ENCODE results near the gene MRGPRX1.
"Not testable (repeated sequence)": the region's sequence is repeated elsewhere in the genome, so short reads cannot be mapped to it uniquely, and the experiment has no call there.

MRGPRX1 gene

DNA sequence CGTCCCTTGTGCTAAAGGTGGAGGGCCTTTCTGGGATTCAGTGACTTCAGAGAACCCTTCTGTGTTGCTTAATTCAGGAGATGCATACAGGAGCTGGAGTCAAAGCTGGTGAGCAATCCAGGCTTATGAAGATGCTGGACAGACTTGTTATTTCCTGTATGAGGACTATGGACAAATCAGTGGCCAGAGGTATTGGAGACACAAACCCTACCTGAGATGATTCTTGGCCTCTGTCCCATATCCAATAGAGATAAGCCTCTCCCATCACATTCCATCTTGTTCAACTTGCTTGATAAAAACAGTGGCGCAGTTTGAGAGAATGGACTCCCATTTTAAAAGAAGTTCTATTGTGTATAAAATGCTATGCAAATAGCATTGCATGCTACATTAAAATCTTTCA lies at the start of gene MRGPRX1:
TSS of gene MRGPRX1 (minus strand) at position 101 of the 400 bp plus-strand sequence. CDS start 4,630 bp downstream, outside the sequence.
- no peak for DNase-seq (ENCODE audit: low read depth)

DNA sequence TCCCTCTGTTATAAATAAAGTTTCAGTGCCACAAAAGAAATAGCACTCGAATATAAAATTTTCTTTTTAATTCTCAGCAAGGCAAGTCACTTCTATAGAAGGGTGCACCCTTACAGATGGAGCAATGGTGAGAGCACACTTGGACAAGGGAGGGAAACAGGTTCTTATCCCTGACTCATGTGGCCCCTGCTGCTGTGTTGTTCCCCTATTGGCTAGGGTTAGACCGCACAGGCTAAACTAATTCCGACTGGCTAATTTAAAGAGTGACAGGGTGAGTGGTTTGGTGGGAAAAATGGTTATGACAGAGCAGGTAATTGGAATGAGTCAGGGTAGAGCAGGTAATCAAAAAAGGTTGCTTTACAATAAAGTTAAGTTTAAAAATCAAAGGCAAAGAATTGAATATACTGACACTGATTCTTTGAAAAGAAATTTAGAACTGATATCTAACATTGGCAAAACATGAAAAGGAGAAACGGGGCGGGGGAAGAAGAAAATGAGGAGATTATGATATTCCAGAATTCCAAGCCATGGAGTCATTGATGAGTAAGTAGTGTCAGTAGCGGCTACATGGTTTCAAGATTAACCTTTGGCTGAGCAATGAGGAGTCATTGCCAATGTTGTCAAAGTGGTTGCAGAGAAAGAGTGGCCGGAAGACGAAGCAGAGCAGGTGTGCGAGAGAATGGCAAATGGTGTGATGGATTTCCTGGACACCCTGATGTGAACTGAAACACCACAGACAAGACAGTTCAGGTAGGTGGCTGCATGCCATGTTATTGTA lies 48.4 kb upstream of the MRGPRX1 start:
- DNase-seq (ENCODE audit: low read depth), result no peak

DNA sequence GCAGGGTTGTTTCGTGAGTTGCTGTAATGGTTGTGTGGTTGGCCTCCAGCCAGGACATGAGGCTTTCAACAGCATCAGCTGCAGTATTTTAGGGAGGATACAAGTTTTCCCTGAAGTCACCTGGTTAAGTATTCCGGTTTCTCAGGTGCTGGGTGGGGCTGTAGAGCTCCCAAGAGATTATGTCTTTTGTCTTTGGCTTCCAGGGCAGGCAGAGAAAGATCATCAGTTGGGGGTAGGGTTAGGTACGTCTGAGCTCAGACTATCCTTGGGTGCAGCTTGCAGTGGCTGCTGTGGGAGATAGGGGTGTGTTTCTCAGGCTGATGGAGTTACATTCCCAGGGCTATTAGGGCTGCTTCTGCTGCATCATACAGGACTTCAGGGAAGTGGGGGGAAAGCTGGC lies 47.5 kb upstream of the MRGPRX1 start:
- DNase-seq (ENCODE audit: low read depth), result no peak

DNA sequence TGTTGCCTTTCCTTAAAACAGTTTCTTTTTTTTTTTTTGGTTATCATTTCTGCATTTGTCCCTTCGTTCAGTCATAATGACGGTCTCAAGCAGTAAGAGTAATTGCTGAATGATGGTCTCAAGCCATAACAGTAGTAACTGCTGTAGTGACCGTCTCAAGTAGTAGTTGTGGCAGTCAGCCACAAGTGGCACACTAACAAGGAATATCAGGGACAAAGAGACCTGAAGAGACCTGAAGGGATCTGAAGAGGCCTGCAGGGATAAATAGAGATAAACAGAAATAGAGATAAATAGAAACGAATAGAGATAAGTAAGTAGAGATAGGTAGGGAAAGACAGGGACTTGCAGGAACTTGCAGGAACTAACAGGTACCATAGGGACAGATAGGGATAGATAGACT lies 42.7 kb upstream of the MRGPRX1 start:
- DNase-seq (ENCODE audit: low read depth), result no peak

DNA sequence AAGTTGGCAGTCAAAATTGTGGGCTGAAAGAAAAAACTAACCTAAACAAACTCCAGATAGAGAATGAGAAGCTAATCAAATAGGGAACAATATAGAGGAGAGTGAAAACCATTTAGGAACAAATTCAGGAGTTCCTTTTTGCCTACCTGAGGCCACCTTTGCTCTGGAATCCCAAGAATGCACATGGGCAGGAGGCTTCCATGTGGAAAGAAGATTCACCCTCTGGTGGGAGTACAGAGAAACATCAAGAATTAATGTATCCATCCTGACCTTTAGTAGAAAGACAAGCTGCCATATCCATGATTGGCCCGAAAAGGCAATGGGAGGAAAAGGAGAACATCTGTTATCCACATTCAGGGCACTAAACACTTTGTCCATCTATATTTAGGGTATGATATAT lies 35.0 kb upstream of the MRGPRX1 start:
- DNase-seq (ENCODE audit: low read depth), result no peak

DNA sequence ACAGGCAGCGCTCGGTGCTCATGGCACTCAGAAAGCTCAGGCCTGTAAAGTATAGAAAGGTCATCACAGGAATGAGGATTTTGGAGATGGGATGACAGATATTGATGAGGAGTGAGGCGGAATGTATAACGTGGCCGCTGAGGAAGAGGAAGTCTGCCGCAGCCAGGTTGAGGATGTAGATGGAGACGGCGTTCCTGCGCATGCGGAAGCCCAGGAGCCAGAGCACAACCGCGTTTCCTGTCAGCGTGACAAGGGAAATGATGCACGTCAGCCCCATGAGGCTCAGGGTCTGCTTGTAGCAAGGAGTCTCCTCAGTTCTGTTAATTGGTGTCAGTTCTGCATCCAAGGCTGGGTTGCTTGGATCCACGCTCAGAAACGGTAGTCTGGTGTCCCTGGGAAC lies 33.1 kb upstream of the MRGPRX1 start:
- no peak for DNase-seq (ENCODE audit: low read depth)

DNA sequence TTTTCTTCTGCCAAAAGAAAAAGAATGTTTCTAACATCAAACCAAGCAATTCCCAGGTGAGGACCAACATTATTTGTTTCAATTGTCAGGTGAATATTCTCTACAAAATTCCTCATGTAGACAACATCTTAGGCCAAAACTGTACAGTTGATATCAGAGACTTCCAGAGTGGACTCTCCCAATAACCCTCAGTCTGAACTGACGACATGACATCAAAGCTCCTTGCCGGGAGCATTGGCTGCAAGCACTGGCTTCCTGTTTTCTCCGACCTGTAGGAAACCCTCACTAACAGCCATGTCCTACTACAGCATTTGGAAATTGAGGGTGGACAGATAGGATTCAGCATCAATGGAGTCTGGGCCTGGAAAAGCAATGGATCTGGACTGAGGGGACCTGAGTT lies 30.5 kb upstream of the MRGPRX1 start:
- no peak for DNase-seq (ENCODE audit: low read depth)

DNA sequence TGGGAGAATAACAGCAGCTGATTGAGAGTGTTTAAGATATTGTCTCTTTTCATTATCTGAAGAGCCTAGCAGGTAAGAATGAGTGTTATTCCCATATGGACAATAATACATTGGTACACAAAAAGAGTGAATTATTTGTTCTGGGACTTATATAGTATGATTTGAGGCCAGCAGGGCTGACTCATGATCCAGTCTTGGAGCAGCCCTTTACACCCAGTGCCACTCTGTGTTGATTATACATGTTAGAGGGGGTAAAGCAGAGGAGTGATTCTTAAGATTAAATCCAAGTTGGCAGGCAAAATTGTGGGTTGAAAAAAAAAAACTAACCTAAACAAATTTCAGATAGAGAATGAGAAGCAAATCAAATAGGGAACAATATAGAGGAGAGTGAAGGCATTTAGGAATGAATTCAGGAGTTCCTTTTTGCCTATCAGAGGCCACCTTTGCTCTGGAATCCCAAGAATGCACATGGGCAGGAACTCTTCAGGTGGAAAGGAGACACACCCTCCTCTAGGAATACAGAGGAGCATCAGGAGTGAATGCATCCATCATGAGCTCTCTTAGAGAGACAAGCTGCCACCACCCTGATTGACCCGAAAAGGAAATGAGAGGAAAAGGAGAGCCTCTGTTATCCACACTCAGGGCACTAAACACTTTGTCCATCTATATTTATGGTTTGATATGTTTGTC lies 19.2 kb upstream of the MRGPRX1 start:
- DNase-seq (ENCODE audit: low read depth), result no peak

DNA sequence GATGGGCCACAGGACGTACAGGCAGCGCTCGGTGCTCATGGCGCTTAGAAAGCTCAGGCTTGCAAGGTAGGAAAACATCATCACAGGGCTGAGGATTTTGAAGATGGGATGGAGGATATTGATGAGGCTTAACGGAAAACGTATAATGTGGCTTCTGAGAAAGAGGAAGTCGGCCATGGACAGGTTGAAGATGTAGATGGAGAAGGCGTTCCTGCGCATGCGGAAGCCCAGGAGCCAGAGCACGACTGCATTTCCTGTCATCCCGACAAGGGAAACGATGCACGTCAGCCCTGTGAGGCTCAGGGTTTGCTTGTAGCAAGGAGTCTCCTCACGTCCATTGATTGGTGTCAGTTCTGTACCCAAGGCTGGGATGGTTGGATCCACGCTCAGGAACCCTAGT lies 17.4 kb upstream of the MRGPRX1 start:
- no peak for DNase-seq (ENCODE audit: low read depth)

DNA sequence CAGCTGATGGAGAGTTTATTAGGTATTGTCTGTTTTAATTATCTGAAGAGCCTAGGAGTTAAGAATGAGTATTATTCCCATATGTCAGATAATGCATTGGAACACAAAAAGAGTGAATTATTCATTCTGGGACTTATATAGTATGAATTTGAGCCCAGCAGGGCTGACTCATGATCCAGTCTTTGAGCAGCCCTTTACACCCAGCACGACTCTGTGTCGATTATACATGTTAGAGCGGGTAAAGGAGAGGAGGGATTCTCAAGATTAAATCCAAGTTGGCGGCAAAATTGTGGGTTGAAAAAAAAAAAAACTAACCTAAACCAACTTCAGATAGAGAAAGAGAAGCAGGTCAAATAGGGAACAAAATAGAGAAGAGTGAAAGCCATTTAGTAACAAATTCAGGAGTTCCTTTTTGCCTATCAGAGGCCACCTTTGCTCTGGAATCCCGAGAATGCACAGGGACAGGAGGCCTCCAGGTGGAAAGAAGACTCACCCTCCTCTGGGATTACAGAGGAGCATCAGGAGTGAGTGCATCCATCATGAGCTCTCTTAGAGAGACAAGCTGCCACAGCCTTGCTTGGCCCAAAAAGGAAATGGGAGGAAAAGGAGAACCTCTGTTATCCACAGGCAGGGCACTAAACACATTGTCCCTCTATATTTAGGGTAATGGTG lies 3.1 kb downstream of the MRGPRX1 start:
- DNase-seq (ENCODE audit: low read depth), result no peak

DNA sequence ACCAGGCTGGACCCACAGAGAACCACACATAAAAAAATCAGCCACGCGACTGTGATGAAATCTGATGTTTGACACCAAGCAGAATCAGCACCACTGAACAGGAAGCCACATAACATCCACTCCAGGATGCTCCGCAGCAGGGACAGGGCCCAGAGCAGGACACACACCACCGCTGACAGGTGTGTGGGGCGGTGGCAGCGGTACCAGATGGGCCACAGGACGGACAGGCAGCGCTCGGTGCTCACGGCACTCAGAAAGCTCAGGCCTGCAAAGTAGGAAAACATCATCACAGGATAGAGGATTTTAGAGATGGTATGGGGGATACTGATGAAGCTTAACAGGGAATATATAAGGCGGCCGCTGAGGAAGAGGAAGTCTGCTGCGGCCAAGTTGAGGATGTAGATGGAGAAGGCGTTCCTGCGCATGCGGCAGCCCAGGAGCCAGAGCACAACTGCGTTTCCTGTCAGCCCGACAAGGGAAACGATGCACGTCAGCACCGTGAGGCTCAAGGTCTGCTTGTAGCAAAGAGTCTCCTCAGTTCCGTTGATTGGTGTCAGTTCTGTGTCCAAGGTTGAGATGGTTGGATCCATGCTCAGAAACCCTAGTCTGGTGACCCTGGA lies 4.9 kb downstream of the MRGPRX1 start:
- DNase-seq (ENCODE audit: low read depth), result no peak

DNA sequence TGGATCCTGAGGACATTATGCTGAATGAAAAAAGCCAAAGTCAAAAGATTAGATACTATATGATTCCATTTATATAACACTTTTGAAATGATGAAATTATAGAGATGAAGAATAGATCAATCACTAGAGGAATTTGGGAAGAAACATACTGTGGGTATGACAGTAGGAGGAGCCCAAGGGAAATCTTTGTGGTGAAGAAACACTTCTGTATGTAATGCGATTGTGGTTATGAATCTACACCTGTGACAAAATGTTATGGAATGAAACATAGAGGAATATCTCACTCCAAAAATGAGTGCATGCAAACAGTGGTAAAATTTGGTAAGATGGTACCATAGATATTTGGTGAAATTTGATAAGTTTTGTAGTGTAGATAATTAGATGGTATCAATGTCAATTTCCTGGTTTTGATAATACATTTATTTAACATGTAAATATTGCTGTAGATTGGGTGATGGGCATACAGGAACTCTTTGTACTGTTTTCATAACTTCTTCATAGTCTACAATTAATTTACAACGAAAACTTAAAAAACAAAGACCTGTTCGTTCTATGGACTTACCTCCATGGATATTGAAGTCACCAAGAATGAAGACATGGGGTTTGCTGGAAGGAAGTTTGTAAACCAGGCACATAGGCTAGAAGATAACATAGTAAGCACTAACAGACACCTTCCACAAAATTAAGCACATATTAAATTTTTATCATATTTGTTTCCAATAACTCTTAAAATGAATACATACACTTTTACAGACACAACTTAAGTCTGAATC lies 11.5 kb downstream of the MRGPRX1 start:
- no peak for DNase-seq (ENCODE audit: low read depth)

DNA sequence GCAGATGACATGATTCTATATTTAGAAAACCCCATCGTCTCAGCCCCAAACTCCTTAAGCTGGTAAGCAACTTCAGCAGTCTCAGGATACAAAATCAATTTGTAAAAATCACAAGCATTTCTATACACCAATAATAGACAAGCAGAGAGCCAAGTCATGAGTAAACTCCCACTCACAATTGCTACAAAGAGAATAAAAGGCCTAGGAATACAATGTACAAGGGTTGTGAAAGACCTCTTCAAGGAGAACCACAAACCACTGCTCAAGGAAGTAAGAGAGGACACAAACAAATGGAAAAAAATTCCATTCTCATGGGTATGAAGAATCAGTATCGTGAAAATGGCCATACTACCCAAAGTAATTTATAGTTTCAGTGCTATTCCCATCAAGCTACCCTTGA lies 13.8 kb downstream of the MRGPRX1 start:
- not testable (repeated sequence) for DNase-seq (ENCODE audit: low read depth)

DNA sequence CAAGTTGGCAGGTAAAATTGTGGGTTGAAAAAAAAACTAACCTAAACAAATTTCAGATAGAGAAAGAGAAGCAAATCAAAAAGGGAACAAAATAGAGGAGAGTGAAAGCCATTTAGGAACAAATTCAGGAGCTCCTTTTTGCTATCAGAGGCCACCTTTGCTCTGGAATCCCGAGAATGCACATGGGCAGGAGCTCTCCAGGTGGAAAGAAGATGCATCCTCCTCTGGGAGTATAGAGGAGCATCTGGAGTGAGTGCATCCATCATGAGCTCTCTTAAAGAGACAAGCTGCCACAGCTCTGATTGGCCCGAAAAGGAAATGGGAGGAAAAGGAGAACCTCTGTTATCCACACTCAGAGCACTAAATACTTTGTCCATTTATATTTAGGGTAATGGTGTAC lies 26.3 kb downstream of the MRGPRX1 start:
- no peak for DNase-seq (ENCODE audit: low read depth)

DNA sequence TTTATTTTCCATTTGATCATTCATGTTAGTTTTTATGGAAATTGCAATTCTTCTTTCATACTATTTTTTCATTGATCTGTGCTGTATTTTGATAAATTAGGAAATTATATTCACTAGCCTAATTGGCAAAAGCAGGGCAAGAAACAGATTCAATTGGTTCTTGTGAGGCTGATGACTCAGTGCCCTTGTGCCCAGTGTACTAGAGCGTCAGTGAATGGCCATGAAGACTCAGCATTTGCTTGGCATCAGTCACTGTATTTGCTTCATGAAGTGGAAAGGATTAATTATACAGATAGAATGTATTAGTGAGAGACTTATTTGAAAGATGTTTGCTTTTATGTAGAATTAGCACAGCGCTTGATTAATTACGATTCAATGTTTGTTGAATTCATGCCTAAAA lies 31.8 kb downstream of the MRGPRX1 start:
- no peak for DNase-seq (ENCODE audit: low read depth)

DNA sequence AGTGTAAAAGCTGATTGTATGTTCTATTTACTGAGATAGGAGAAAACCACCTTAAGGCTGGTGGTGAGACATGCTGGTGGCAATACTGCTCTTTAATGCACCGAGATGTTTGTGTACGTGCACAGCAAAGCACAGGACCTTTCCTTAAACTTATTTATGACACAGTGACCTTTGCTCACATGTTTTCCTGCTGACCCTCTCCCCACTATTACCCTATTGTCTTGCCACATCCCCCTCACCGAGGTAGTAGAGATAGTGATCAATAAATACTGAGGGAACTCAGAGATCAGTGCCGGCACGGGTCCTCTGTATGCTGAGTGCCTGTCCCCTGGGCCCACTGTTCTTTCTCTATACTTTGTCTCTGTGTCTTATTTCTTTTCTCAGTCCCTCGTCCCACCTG lies 38.6 kb downstream of the MRGPRX1 start:
- not testable (repeated sequence) for DNase-seq (ENCODE audit: low read depth)

DNA sequence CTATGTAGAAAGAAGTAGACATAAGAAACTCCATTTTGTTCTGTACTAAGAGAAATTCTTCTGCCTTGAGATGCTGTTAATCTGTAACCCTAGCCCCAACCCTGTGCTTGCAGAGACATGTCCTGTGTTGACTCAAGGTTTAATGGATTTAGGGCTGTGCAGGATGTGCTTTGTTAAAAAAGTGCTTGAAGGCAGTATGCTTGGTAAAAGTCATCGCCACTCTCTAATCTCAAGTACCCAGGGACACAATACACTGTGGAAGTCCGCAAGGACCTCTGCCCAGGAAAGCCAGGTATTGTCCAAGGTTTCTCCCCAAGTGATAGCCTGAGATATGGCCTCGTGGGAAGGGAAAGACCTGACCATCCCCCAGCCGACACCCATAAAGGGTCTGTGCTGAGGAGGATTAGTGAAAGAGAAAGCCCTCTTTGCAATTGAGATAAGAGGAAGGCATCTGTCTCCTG lies 39.0 kb downstream of the MRGPRX1 start:
- not testable (repeated sequence) for DNase-seq (ENCODE audit: low read depth)

DNA sequence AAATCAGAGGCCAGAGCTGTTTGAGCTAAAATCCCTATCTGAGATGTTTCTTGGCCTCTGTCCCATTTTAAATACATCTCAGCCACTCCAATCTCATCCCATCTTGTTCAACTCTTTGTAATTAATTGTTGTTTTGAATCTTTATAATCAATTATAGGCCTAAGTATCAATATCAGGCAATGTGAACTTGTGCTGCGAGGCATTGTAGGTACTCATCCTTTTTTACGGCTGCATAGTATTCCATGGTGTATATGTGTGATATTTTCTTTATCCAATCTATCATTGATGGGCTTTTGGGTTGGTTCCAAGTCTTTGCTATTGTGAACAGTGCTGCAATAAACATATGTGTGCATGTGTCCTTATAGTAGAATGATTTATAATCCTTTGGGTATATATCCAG lies 47.5 kb downstream of the MRGPRX1 start:
- DNase-seq (ENCODE audit: low read depth), result not testable (repeated sequence)

DNA sequence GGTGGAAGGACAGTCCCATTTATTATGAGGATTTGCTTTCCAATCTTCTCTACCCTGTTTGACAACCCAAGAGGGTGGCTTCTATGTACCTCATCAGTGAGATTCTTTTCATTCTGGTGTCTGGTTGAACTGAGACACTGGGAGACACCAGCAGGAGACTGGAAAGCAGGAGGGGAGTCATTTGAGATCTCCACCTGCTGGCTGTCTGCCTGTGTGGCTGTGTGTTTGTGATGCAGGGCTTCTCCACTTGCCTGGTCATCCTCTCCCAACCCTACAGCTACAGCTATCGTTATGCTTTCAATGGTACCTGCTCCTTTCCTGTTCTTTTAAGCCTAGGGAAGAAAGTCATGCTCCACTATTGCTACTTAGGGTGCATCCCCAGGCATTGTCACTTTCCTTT lies 48.6 kb downstream of the MRGPRX1 start:
- no peak for DNase-seq (ENCODE audit: low read depth)
